HEK293 (cell line): Measurements from ENCODE around the gene KCNK7.
A peak's percentile ranks its signal among the peaks of the same experiment; 100 is the strongest.

Experiments
- CTCF ChIA-PET: fragments of 350-600 bp; formaldehyde crosslinking; extraction: SDS; loops from one replicate; lab custom pipeline; 2021; ENCODE audit warnings: antibody characterized with exemption; lab: Yijun Ruan, JAX
- POLR2A ChIA-PET: fragments of 300-600 bp; formaldehyde crosslinking; extraction: SDS; loops from one replicate; lab custom pipeline; 2020; ENCODE audit warnings: antibody characterized with exemption, inconsistent platforms; lab: Yijun Ruan, JAX
- H3K27ac ChIP-seq: fragments of 200-500 bp; sonication (Bioruptor generic); 2 replicates; pipeline ENCODE4 v1.5.1; 2014; ENCODE audit warnings: low read depth, low read length, control low read depth, inconsistent platforms; ENCODE audit errors: extremely low read depth
- H3K36me3 ChIP-seq, 2 experiments: fragments of 200-500 bp in 1 of 2; sonication (Bioruptor generic) in 1 of 2; 1 replicate in 1 of 2; 2 replicates in 1 of 2; pipeline ENCODE4 v1.5.1; 2014 to 2017; ENCODE audit warnings: inconsistent platforms in 2 of 2, low read length in 2 of 2; ENCODE audit not compliant: control insufficient read depth in 2 of 2, insufficient read depth in 1 of 2
- H3K4me1 ChIP-seq: fragments of 200-500 bp; sonication (Bioruptor generic); 2 replicates; pipeline ENCODE4 v1.5.1; 2014; ENCODE audit warnings: mild to moderate bottlenecking, low read length, inconsistent platforms; ENCODE audit not compliant: control insufficient read depth, insufficient read depth
- H3K4me3 ChIP-seq: 2 replicates; pipeline ENCODE4 v1.5.1; 2011; ENCODE audit warnings: low read depth, mild to moderate bottlenecking, control low read depth, low read length, moderate library complexity
- H3K9me3 ChIP-seq: fragments of 200-500 bp; sonication (Bioruptor generic); 2 replicates; pipeline ENCODE4 v1.5.1; 2014; ENCODE audit warnings: low read depth, low read length, inconsistent platforms; ENCODE audit not compliant: control insufficient read depth, insufficient read depth
- ATF2 ChIP-seq: fragments of 450-650 bp; formaldehyde crosslinking; IDR thresholded peaks from 2 replicates; pipeline ENCODE4 v1.5.1; 2016; ENCODE audit warnings: missing biosample characterization, missing genetic modification characterization, low read depth
- BCL11B ChIP-seq: fragments of 450-650 bp; formaldehyde crosslinking; IDR thresholded peaks from 2 replicates; pipeline ENCODE4 v1.5.1; 2016; ENCODE audit warnings: low read depth, missing biosample characterization, missing genetic modification characterization
- CTCF ChIP-seq: fragments of 450-650 bp; formaldehyde crosslinking; IDR thresholded peaks from 2 replicates; pipeline ENCODE4 v1.5.1; 2016; ENCODE audit warnings: missing biosample characterization, missing genetic modification characterization
- IKZF3 ChIP-seq: fragments of 450-650 bp; IDR thresholded peaks from 2 replicates; pipeline ENCODE4 v1.5.0; 2018; ENCODE audit warnings: missing biosample characterization, mild to moderate bottlenecking, missing genetic modification characterization, moderate library complexity
- PRDM10 ChIP-seq: fragments of 450-650 bp; formaldehyde crosslinking; IDR thresholded peaks from 2 replicates; pipeline ENCODE4 v1.5.1; 2016; ENCODE audit warnings: missing biosample characterization, missing genetic modification characterization
- ZNF280C ChIP-seq: fragments of 450-650 bp; formaldehyde crosslinking; IDR thresholded peaks from 2 replicates; pipeline ENCODE4 v1.5.1; 2016; ENCODE audit warnings: missing biosample characterization, missing genetic modification characterization
- ZNF398 ChIP-seq: fragments of 450-650 bp; formaldehyde crosslinking; IDR thresholded peaks from 2 replicates; pipeline ENCODE4 v1.5.1; 2017; ENCODE audit warnings: missing biosample characterization, missing genetic modification characterization
- ZNF521 ChIP-seq: fragments of 450-650 bp; formaldehyde crosslinking; IDR thresholded peaks from 2 replicates; pipeline ENCODE4 v1.5.1; 2017; ENCODE audit warnings: missing biosample characterization, mild to moderate bottlenecking, missing genetic modification characterization
- ZNF830 ChIP-seq: fragments of 450-650 bp; IDR thresholded peaks from 2 replicates; pipeline ENCODE4 v1.5.0; 2018; ENCODE audit warnings: missing biosample characterization, missing genetic modification characterization, low read depth, mild to moderate bottlenecking, moderate library complexity
- ZSCAN4 ChIP-seq: fragments of 450-650 bp; formaldehyde crosslinking; IDR thresholded peaks from 2 replicates; pipeline ENCODE4 v1.5.1; 2017; ENCODE audit warnings: missing biosample characterization, missing genetic modification characterization
- TF ChIP-seq, protein P1 (sequence below): fragments of 450-650 bp; formaldehyde crosslinking; conservative IDR thresholded peaks from 2 replicates; pipeline ENCODE4 v1.5.1; 2016; ENCODE audit warnings: low read depth, missing biosample characterization, missing genetic modification characterization
- TF ChIP-seq, protein P2 (sequence below): fragments of 450-650 bp; formaldehyde crosslinking; IDR thresholded peaks from 2 replicates; pipeline ENCODE4 v1.5.1; 2016; ENCODE audit warnings: missing biosample characterization, missing genetic modification characterization

Gene KCNK7

GRCh38 chr11:65637794-65638419 is 42.3 kb upstream of the KCNK7 start, which contains the start of gene SIPA1:
TSS of gene SIPA1 (plus strand) at chr11:65638101. CDS start at chr11:65640922, 2,821 bp downstream.
- ChIA-PET POLR2A (interaction anchor here (0.6 to 4.4 kb wide), 14 partner anchors 8 to 214 kb away, joined by 3 to 50 read pairs (median 4); partner anchors contain the start of genes EHBP1L1, KAT5, PCNX3 and RELA), CTCF (interaction anchor here (0.6 to 1.9 kb wide), 8 partner anchors 9 to 250 kb away, joined by 3 to 5 read pairs (median 3); partner anchors contain the start of gene FIBP)
- Histone ChIP-seq H3K9me3 (no peaks in the 10 kb centered on the region), H3K4me3 (peak within 1 kb of the TSS; percentile 69), H3K27ac (peak within 1 kb of the TSS; percentile 61; the same call in 1 of the 2 replicates), H3K4me1 (no peaks in the 10 kb centered on the region), H3K36me3 (peaks cover 0 to 66% of the 10 kb centered on the region in 2 experiments; a peak in 1 of 3 replicates)
- TF ChIP-seq ATF2 (tag by site-specific recombination) (no peak), ZNF830 (tag by site-specific recombination) (no peak), BCL11B (no peak), ZSCAN4 (tag by site-specific recombination) (peak; percentile 58; the same call in 1 of the 2 replicates), ZNF280C (tag by site-specific recombination) (no peak), CTCF (tag by site-specific recombination) (peak; percentile 9; the same call in 1 of the 2 replicates), PRDM10 (tag by site-specific recombination) (peak; percentile 86), ZNF398 (tag by site-specific recombination) (peak; percentile 27; the same call in 1 of the 2 replicates), ZNF521 (tag by site-specific recombination) (no peak), IKZF3 (peak; percentile 67)
- TF ChIP-seq, protein P1, sequence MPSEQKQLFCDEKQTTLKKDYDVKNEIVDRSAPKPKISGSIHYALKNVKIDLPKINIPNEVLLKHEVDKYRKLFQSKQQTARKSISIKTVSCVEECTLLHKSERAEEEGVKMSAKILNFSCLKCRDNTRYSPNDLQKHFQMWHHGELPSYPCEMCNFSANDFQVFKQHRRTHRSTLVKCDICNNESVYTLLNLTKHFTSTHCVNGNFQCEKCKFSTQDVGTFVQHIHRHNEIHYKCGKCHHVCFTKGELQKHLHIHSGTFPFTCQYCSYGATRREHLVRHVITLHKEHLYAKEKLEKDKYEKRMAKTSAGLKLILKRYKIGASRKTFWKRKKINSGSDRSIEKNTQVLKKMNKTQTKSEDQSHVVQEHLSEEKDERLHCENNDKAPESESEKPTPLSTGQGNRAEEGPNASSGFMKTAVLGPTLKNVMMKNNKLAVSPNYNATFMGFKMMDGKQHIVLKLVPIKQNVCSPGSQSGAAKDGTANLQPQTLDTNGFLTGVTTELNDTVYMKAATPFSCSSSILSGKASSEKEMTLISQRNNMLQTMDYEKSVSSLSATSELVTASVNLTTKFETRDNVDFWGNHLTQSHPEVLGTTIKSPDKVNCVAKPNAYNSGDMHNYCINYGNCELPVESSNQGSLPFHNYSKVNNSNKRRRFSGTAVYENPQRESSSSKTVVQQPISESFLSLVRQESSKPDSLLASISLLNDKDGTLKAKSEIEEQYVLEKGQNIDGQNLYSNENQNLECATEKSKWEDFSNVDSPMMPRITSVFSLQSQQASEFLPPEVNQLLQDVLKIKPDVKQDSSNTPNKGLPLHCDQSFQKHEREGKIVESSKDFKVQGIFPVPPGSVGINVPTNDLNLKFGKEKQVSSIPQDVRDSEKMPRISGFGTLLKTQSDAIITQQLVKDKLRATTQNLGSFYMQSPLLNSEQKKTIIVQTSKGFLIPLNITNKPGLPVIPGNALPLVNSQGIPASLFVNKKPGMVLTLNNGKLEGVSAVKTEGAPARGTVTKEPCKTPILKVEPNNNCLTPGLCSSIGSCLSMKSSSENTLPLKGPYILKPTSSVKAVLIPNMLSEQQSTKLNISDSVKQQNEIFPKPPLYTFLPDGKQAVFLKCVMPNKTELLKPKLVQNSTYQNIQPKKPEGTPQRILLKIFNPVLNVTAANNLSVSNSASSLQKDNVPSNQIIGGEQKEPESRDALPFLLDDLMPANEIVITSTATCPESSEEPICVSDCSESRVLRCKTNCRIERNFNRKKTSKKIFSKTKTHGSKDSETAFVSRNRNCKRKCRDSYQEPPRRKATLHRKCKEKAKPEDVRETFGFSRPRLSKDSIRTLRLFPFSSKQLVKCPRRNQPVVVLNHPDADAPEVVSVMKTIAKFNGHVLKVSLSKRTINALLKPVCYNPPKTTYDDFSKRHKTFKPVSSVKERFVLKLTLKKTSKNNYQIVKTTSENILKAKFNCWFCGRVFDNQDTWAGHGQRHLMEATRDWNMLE (tag by site-specific recombination) = no peak
- TF ChIP-seq, protein P2, sequence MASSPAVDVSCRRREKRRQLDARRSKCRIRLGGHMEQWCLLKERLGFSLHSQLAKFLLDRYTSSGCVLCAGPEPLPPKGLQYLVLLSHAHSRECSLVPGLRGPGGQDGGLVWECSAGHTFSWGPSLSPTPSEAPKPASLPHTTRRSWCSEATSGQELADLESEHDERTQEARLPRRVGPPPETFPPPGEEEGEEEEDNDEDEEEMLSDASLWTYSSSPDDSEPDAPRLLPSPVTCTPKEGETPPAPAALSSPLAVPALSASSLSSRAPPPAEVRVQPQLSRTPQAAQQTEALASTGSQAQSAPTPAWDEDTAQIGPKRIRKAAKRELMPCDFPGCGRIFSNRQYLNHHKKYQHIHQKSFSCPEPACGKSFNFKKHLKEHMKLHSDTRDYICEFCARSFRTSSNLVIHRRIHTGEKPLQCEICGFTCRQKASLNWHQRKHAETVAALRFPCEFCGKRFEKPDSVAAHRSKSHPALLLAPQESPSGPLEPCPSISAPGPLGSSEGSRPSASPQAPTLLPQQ (tag by site-specific recombination) = peak; percentile 49
